Coronary artery (tissue), 2 donors: Measurements from ENCODE around the gene MPP1.
A peak's percentile ranks its signal among the peaks of the same experiment; 100 is the strongest.

Source experiments
- DNase-seq: peaks from one replicate; pipeline ENCODE4 v3.0.0-alpha.2; 2017; ENCODE audit warnings: low spot score
- H3K27ac ChIP-seq, 2 donors: fragments of 200-600 bp; sonication (generic); one replicate each; pipeline ENCODE4 v1.5.1; 2016 to 2019
- H3K4me3 ChIP-seq: fragments of 200-600 bp; sonication (generic); 2 replicates; pipeline ENCODE4 v1.5.1; 2016; ENCODE audit warnings: mild to moderate bottlenecking, moderate library complexity
- CTCF ChIP-seq: fragments of 200-600 bp; sonication (generic); IDR thresholded peaks from one replicate; pipeline ENCODE4 v1.5.1; 2019; ENCODE audit warnings: antibody characterized with exemption

Gene MPP1

DNA sequence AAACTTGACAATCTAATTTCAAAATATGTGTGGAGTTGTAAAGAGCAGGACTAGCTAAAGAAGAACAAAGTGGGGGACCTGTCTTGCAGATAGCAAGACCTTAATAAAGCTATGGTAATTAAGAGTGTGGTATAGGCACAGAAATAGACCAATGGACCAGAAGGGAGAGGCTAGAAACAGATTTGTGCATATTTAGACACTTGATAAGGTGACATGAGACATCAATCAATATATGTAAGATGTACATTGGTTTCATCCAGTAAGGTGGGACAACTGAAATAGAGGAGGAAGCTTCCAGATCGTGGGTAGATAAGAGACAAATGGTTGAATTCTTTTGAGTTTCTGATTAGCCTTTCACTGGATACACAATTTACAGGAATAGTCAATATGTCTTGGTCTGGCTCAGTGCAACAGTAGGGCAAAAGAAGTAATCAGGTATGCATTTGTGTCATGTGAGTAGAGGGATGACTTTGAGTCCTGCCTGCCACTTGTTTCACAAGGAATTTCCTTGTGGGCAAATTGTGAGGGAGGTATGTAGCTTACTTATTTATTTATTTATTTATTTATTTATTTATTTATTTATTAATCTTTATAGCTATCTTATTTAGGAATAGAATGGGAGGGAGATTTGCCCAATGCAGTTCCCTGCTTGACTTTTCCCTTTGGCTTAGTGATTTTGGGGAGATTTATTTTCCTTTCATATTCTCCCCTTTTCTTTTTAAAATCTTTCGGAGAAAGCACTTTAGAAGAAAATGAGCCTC, 7.2 kb upstream of the MPP1 start:
- no peak for TF ChIP-seq CTCF
- no peak for DNase-seq
- no peak overlapping the region for H3K4me3 ChIP-seq
- H3K27ac ChIP-seq: no peak overlapping the region

GRCh38 chrX:154809939-154810665, 4.8 kb upstream of the MPP1 start:
- no peak for TF ChIP-seq CTCF
- H3K4me3 ChIP-seq: no peak overlapping the region
- no peak overlapping the region for H3K27ac ChIP-seq

GRCh38 chrX:154806837-154807501, 1.7 kb upstream of the MPP1 start:
- TF ChIP-seq CTCF: no peak
- no peak for DNase-seq
- no peak overlapping the region for H3K27ac ChIP-seq

More at GRCh38 chrX:154809939-154810665, 4.8 kb upstream of the MPP1 start:
- DNase-seq: no peak

DNA sequence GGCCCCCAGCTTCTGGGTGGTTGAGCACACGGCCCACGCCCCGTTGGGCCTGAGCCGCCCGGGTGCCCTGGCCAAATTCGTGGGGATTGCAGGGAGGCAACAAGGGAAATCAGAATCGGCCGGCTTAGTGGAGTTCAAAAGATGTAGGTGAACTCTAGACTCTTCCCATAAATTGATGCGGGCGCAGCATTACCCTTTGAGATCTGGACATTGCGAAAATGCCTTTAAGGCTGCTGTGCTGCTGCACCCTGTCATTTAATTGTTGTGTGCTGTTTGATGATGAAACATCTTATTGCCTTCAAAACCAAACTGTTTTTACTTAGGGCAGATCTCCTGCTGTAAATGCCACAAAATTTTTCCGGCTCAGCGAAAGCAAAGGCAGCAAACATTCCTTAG, 409 bp upstream of the MPP1 start:
- no peak for TF ChIP-seq CTCF
- Histone ChIP-seq H3K4me3 (peak overlapping the region; percentile 79), H3K27ac (peak overlapping the region; percentile 42 to 81)
- no peak for DNase-seq

More at GRCh38 chrX:154806837-154807501, 1.7 kb upstream of the MPP1 start:
- no peak overlapping the region for H3K4me3 ChIP-seq

GRCh38 chrX:154804261-154804956, 876 bp downstream of the MPP1 start:
- no peak for TF ChIP-seq CTCF
- Histone ChIP-seq H3K4me3 (peak overlapping the region; percentile 79), H3K27ac (peak overlapping the region; percentile 42 to 81)
- DNase-seq: no peak

DNA sequence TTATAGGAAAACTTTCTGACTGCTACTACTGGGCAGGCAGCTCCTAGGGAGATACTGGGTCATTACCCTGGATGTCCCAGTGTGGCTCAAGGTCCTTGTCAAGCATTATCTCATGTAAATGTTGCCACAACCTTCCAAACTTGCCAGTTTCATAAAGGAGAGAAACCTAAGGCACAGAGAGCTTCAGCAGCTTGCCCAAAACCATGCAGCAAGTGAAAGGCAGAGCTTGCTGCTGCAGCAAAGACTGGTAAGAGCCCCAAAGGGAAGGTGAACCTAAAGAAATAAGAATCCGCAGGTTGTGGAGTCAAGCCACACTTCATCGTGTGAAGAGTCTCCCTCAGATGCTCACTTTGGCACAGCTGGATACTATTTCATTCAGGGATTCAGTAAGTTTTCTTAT, 2.3 kb downstream of the MPP1 start:
- TF ChIP-seq CTCF: no peak
- Histone ChIP-seq H3K27ac (no peak overlapping the region), H3K4me3 (no peak overlapping the region)
- DNase-seq: no peak
